Stimulated activated CD8-positive, alpha-beta memory T cell treated with anti-CD3 and anti-CD28 coated beads, Interleukin-4, amount 100 ng/mL, for 1 hour (primary cell): Measurements from ENCODE around the gene DNAJC13.

Experiments used
- DNase-seq, 2 donors: peaks; one replicate each; pipeline ENCODE4 v3.0.0-alpha.2; 2020; ENCODE audit warnings: low read depth in 2 of 2, low spot score in 1 of 2

The DNAJC13 gene

GRCh38 chr3:132405609-132406299 lies 11.5 kb upstream of the DNAJC13 start:
- no peak for DNase-seq

- no peak for DNase-seq
These were observed 10.7 kb upstream of the DNAJC13 start for GRCh38 chr3:132406587-132406986.

- DNase-seq, result no peak
These were observed 10.3 kb upstream of the DNAJC13 start for GRCh38 chr3:132407025-132407424.

- DNase-seq, result no peak
These were observed 2.5 kb upstream of the DNAJC13 start for GRCh38 chr3:132414841-132415240.

GRCh38 chr3:132416161-132416560 lies 1.1 kb upstream of the DNAJC13 start:
- DNase-seq, result no peak

- DNase-seq, result no peak
These were observed 551 bp downstream of the DNAJC13 start for GRCh38 chr3:132417695-132418411.

GRCh38 chr3:132418916-132419315 lies 1.6 kb downstream of the DNAJC13 start:
- no peak for DNase-seq

- DNase-seq, result no peak
These were observed 4.5 kb downstream of the DNAJC13 start for GRCh38 chr3:132421832-132422231.

GRCh38 chr3:132422531-132422930 lies 5.2 kb downstream of the DNAJC13 start:
- no peak for DNase-seq

- DNase-seq, result no peak
These were observed 15.3 kb downstream of the DNAJC13 start for GRCh38 chr3:132432639-132433038.

GRCh38 chr3:132433121-132433520 lies 15.8 kb downstream of the DNAJC13 start:
- DNase-seq, result no peak

- no peak for DNase-seq
These were observed 18.1 kb downstream of the DNAJC13 start for GRCh38 chr3:132435224-132435910.

- DNase-seq, result no peak
These were observed 18.7 kb downstream of the DNAJC13 start for GRCh38 chr3:132435911-132436425.

- no peak for DNase-seq
These were observed 26.1 kb downstream of the DNAJC13 start for GRCh38 chr3:132443421-132443820.

GRCh38 chr3:132444383-132444782 lies 27.1 kb downstream of the DNAJC13 start:
- no peak for DNase-seq

GRCh38 chr3:132445817-132446216 lies 28.5 kb downstream of the DNAJC13 start:
- DNase-seq, result no peak

- DNase-seq, result no peak
These were observed 31.1 kb downstream of the DNAJC13 start for GRCh38 chr3:132448216-132448961.

- no peak for DNase-seq
These were observed 38.8 kb downstream of the DNAJC13 start for GRCh38 chr3:132456136-132456535.

- no peak for DNase-seq
These were observed 39.3 kb downstream of the DNAJC13 start for GRCh38 chr3:132456571-132456970.

- no peak for DNase-seq
These were observed 40.0 kb downstream of the DNAJC13 start for GRCh38 chr3:132457286-132457685.

- no peak for DNase-seq
These were observed 42.2 kb downstream of the DNAJC13 start for GRCh38 chr3:132459551-132459950.
